HG02973 (cell line): ENCODE measurements around the gene MRGPRF.

Experiments used
- ATAC-seq: cut with Tn5 transposase; IDR thresholded peaks from one replicate; pipeline ENCODE4 v1.9.1; 2021; ENCODE audit warnings: moderate library complexity; ENCODE audit not compliant: unreplicated experiment

The MRGPRF gene

GRCh38 chr11:68968306-68969250, 44.5 kb downstream of the MRGPRF start:
- ATAC-seq, result no peak

- no peak for ATAC-seq
Observed at GRCh38 chr11:68966894-68967780, 45.9 kb downstream of the MRGPRF start.

- ATAC-seq, result no peak
Observed at GRCh38 chr11:68965901-68966853, 46.9 kb downstream of the MRGPRF start.

- no peak for ATAC-seq
Observed at GRCh38 chr11:68963779-68964178, 49.3 kb downstream of the MRGPRF start.

GRCh38 chr11:68962527-68963250, 50.4 kb downstream of the MRGPRF start:
- ATAC-seq, result no peak

GRCh38 chr11:68961245-68961644, 51.8 kb downstream of the MRGPRF start:
- no peak for ATAC-seq

- ATAC-seq, result no peak
Observed at GRCh38 chr11:68960294-68961071, 52.6 kb downstream of the MRGPRF start.

GRCh38 chr11:68959465-68960293, 53.4 kb downstream of the MRGPRF start:
- ATAC-seq, result no peak

GRCh38 chr11:68958211-68958610, 54.8 kb downstream of the MRGPRF start:
- no peak for ATAC-seq

- no peak for ATAC-seq
Observed at GRCh38 chr11:68956547-68957254, 56.3 kb downstream of the MRGPRF start.

- no peak for ATAC-seq
Observed at GRCh38 chr11:68956142-68956541, 56.9 kb downstream of the MRGPRF start.

- no peak for ATAC-seq
Observed at GRCh38 chr11:68955607-68955958, 57.5 kb downstream of the MRGPRF start.

GRCh38 chr11:68954836-68955606, 58.0 kb downstream of the MRGPRF start:
- ATAC-seq, result no peak
